ENCODE measurements around the gene STAT3.
"Not testable (repeated sequence)": the region's sequence is repeated elsewhere in the genome, so short reads cannot be mapped to it uniquely, and the experiment has no call there.

DNA sequence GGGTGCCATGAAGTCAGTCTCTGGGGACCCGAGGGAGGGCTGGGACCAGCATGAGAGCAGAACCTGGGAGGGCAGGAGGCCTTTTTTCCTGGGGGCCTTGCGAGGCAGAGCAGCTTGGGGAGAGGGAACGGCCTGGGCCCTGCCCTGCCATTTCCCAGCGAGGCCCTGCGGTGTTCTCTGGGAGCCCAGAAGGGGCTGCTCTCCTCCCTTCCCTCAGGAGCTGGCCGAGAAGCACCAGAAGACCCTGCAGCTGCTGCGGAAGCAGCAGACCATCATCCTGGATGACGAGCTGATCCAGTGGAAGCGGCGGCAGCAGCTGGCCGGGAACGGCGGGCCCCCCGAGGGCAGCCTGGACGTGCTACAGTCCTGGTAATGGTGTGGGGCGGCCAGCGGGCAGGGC is 88.3 kb downstream of the STAT3 start:
- TF ChIP-seq, protein P1, sequence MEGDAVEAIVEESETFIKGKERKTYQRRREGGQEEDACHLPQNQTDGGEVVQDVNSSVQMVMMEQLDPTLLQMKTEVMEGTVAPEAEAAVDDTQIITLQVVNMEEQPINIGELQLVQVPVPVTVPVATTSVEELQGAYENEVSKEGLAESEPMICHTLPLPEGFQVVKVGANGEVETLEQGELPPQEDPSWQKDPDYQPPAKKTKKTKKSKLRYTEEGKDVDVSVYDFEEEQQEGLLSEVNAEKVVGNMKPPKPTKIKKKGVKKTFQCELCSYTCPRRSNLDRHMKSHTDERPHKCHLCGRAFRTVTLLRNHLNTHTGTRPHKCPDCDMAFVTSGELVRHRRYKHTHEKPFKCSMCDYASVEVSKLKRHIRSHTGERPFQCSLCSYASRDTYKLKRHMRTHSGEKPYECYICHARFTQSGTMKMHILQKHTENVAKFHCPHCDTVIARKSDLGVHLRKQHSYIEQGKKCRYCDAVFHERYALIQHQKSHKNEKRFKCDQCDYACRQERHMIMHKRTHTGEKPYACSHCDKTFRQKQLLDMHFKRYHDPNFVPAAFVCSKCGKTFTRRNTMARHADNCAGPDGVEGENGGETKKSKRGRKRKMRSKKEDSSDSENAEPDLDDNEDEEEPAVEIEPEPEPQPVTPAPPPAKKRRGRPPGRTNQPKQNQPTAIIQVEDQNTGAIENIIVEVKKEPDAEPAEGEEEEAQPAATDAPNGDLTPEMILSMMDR (IDR thresholded peaks at IDR 0.05; ENCODE audit: insufficient read depth, low read length, poor library complexity, severe bottlenecking), result not testable (repeated sequence)
- not testable (repeated sequence) for TF ChIP-seq EZH2phosphoT487 (conservative IDR thresholded peaks at IDR 0.05; ENCODE audit: low read length)

Measured in SU-DHL-6 (cell line).